IMR-90 (cell line): ENCODE results near the gene C12orf56. TPM values are rescaled to one million over a fixed set of nuclear protein-coding genes. Genes with fewer than 3 reads are reported as not detected.

Experiments used
- ATAC-seq: fragments of 200-7000 bp; cut with Tn5 transposase; 2 replicates; pipeline ENCODE4 v1.9.1; 2020; ENCODE audit warnings: low read depth, mild to moderate bottlenecking, moderate library complexity
- BruUV-seq: library from RNA; stranded (reverse); fragments of 400-500 nt; replicated peaks from 2 replicates; lab custom pipeline; 2021; lab: Mats Ljungman, UMichigan
- CTCF ChIA-PET: fragments of 300-600 bp; formaldehyde crosslinking; extraction: SDS; loops from one replicate; lab custom pipeline; 2021; ENCODE audit warnings: antibody characterized with exemption; lab: Yijun Ruan, JAX
- POLR2A ChIA-PET: fragments of 300-600 bp; sonication (Branson Sonifier 250); formaldehyde crosslinking; loops from one replicate; lab custom pipeline; 2022; ENCODE audit warnings: antibody characterized with exemption; ENCODE audit not compliant: unreplicated experiment; lab: Charles Lee
- DNase-seq: peaks from one replicate; pipeline ENCODE4 v3.0.0; 2013
- H2AFZ ChIP-seq: replicated peaks from 2 replicates; pipeline ENCODE3; 2013; ENCODE audit warnings: low read length, mild to moderate bottlenecking; ENCODE audit not compliant: poor library complexity
- H2AK5ac ChIP-seq: 2 replicates; pipeline ENCODE4 v1.6.1; 2013; ENCODE audit warnings: low read depth, low read length, inconsistent platforms
- H2AK9ac ChIP-seq: replicated peaks from 2 replicates; pipeline ENCODE3; 2013; ENCODE audit warnings: mild to moderate bottlenecking, low read depth, low read length, moderate library complexity; ENCODE audit not compliant: poor library complexity
- H2BK120ac ChIP-seq: 2 replicates; pipeline ENCODE4 v1.6.1; 2013; ENCODE audit warnings: low read depth, low read length, inconsistent platforms
- H2BK15ac ChIP-seq: 3 replicates; pipeline ENCODE4 v1.6.1; 2013; ENCODE audit warnings: low read depth, low read length, inconsistent platforms
- H2BK20ac ChIP-seq: 2 replicates; pipeline ENCODE4 v1.6.1; 2013; ENCODE audit warnings: low read depth, mild to moderate bottlenecking, inconsistent platforms, low read length, moderate library complexity
- H2BK5ac ChIP-seq: 2 replicates; pipeline ENCODE4 v1.6.1; 2013; ENCODE audit warnings: mild to moderate bottlenecking, low read depth, low read length, inconsistent platforms; ENCODE audit not compliant: poor library complexity, severe bottlenecking
- H3K14ac ChIP-seq: replicated peaks from 2 replicates; pipeline ENCODE4 v1.6.1; 2013; ENCODE audit warnings: low read depth, low read length, inconsistent platforms
- H3K18ac ChIP-seq: 2 replicates; pipeline ENCODE4 v1.6.1; 2013; ENCODE audit warnings: low read depth, low read length, control low read depth
- H3K23ac ChIP-seq: 2 replicates; pipeline ENCODE4 v1.6.1; 2013; ENCODE audit warnings: low read depth, low read length, inconsistent platforms
- H3K27ac ChIP-seq: 2 replicates; pipeline ENCODE4 v1.5.1; 2013; ENCODE audit warnings: mild to moderate bottlenecking, control low read depth, low read length; ENCODE audit not compliant: insufficient read depth
- H3K27me3 ChIP-seq: 2 replicates; pipeline ENCODE4 v1.6.1; 2013; ENCODE audit warnings: low read length; ENCODE audit not compliant: control insufficient read depth, insufficient read depth
- H3K36me3 ChIP-seq: 2 replicates; pipeline ENCODE4 v1.6.1; 2013; ENCODE audit warnings: low read length, mixed read lengths; ENCODE audit not compliant: control insufficient read depth, insufficient read depth
- H3K4ac ChIP-seq: 2 replicates; pipeline ENCODE4 v1.6.1; 2013; ENCODE audit warnings: low read depth, low read length, inconsistent platforms
- H3K4me1 ChIP-seq: 2 replicates; pipeline ENCODE4 v1.6.1; 2013; ENCODE audit warnings: low read length, mixed read lengths; ENCODE audit not compliant: control insufficient read depth, insufficient read depth
- H3K4me2 ChIP-seq: 2 replicates; pipeline ENCODE4 v1.6.1; 2013; ENCODE audit warnings: low read depth, mild to moderate bottlenecking, control low read depth, low read length, moderate library complexity
- H3K4me3 ChIP-seq: 2 replicates; pipeline ENCODE4 v1.5.1; 2013; ENCODE audit warnings: low read depth, mild to moderate bottlenecking, control low read depth, low read length, moderate library complexity; ENCODE audit not compliant: insufficient read depth
- H3K56ac ChIP-seq: 2 replicates; pipeline ENCODE4 v1.6.1; 2013; ENCODE audit warnings: low read length, inconsistent platforms; ENCODE audit not compliant: insufficient read depth; ENCODE audit errors: extremely low read depth
- H3K79me1 ChIP-seq, 2 experiments: 2 replicates each; pipeline ENCODE4 v1.6.1; 2013; ENCODE audit warnings: low read length in 2 of 2, inconsistent platforms in 1 of 2, low read depth in 1 of 2
- H3K9ac ChIP-seq: 2 replicates; pipeline ENCODE4 v1.6.1; 2013; ENCODE audit warnings: low read depth, low read length, control low read depth
- H3K9me1 ChIP-seq: 2 replicates; pipeline ENCODE4 v1.6.1; 2013; ENCODE audit warnings: low read length, inconsistent platforms; ENCODE audit not compliant: insufficient read depth
- H3K9me3 ChIP-seq: 2 replicates; pipeline ENCODE4 v1.6.1; 2013; ENCODE audit warnings: low read length; ENCODE audit not compliant: control insufficient read depth, insufficient read depth
- H4K20me1 ChIP-seq: 2 replicates; pipeline ENCODE4 v1.6.1; 2013; ENCODE audit warnings: low read length, inconsistent platforms; ENCODE audit not compliant: insufficient read depth
- H4K5ac ChIP-seq: 2 replicates; pipeline ENCODE4 v1.6.1; 2013; ENCODE audit warnings: mild to moderate bottlenecking, low read depth, low read length, control low read depth
- H4K8ac ChIP-seq, 2 experiments: 2 replicates each; pipeline ENCODE4 v1.6.1; 2013; ENCODE audit warnings: low read depth in 2 of 2, low read length in 2 of 2, control low read depth in 1 of 2, inconsistent platforms in 1 of 2
- H4K91ac ChIP-seq: 2 replicates; pipeline ENCODE4 v1.6.1; 2013; ENCODE audit warnings: low read depth, low read length, inconsistent platforms; ENCODE audit not compliant: insufficient read depth
- BHLHE40 ChIP-seq: fragments of 150-350 bp; IDR thresholded peaks from 2 replicates; pipeline ENCODE4 v1.6.1; 2016; ENCODE audit warnings: mild to moderate bottlenecking, low read depth, low read length
- CEBPB ChIP-seq: IDR thresholded peaks from 2 replicates; pipeline ENCODE4 v1.6.1; 2012; ENCODE audit warnings: low read depth, low read length, improper control_type of control experiment
- CHD1 ChIP-seq: IDR thresholded peaks from 2 replicates; pipeline ENCODE4 v1.6.1; 2012; ENCODE audit warnings: low read depth, low read length, improper control_type of control experiment
- FOS ChIP-seq: fragments of 150-350 bp; IDR thresholded peaks from 2 replicates; pipeline ENCODE4 v1.6.1; 2016; ENCODE audit warnings: low read depth, low read length
- MAFK ChIP-seq: IDR thresholded peaks from 2 replicates; pipeline ENCODE4 v1.6.1; 2012; ENCODE audit warnings: low read depth, low read length, improper control_type of control experiment
- MAZ ChIP-seq: IDR thresholded peaks from 2 replicates; pipeline ENCODE4 v1.6.1; 2012; ENCODE audit warnings: low read depth, mild to moderate bottlenecking, low read length, improper control_type of control experiment, moderate library complexity, borderline replicate concordance
- MXI1 ChIP-seq: IDR thresholded peaks from 2 replicates; pipeline ENCODE4 v1.6.1; 2012; ENCODE audit warnings: low read depth, mild to moderate bottlenecking, low read length, moderate library complexity, borderline replicate concordance
- NFE2L2 ChIP-seq: fragments of 150-350 bp; IDR thresholded peaks from 2 replicates; pipeline ENCODE4 v1.6.1; 2016; ENCODE audit warnings: low read depth, mild to moderate bottlenecking, low read length
- POLR2A ChIP-seq: IDR thresholded peaks from 2 replicates; pipeline ENCODE4 v1.6.1; 2012; ENCODE audit warnings: mild to moderate bottlenecking, low read depth, low read length
- RAD21 ChIP-seq: IDR thresholded peaks from 2 replicates; pipeline ENCODE4 v1.6.1; 2012; ENCODE audit warnings: low read length, improper control_type of control experiment
- RCOR1 ChIP-seq: IDR thresholded peaks from 2 replicates; pipeline ENCODE4 v1.6.1; 2012; ENCODE audit warnings: mild to moderate bottlenecking, low read length, improper control_type of control experiment; ENCODE audit not compliant: insufficient replicate concordance
- RFX5 ChIP-seq: IDR thresholded peaks from 2 replicates; pipeline ENCODE4 v1.8.0; 2012; ENCODE audit warnings: low read depth, mild to moderate bottlenecking, low read length, moderate library complexity
- SMC3 ChIP-seq: fragments of 150-350 bp; IDR thresholded peaks from 2 replicates; pipeline ENCODE4 v1.6.1; 2016; ENCODE audit warnings: low read depth, mild to moderate bottlenecking, antibody characterized with exemption, low read length, moderate library complexity
- WGBS, 2 experiments: methylation state at CpG; one replicate each; pipeline versions ENCODE4 v1.1.5 to v1.1.7; 2013; ENCODE audit warnings: missing lambda C conversion rate in 2 of 2; ENCODE audit not compliant: insufficient read length in 1 of 2; ENCODE audit errors: extremely low coverage in 2 of 2; 5-methylcytosine and 5-hydroxymethylcytosine counted together
- dilution Hi-C: fragments of 300-500 bp; cut with HindIII; formaldehyde crosslinking; loops from one replicate; pipeline ENCODE4 v1.14.3; 2018; ENCODE audit warnings: low sequenced_read_pairs; ENCODE audit not compliant: unreplicated experiment
- in situ Hi-C: fragments of 300-500 bp; cut with MboI; formaldehyde crosslinking; loops from 3 replicates; pipeline ENCODE4 v1.14.3; 2019; ENCODE audit warnings: low sequenced_read_pairs, inconsistent platforms, mixed read lengths
- intact Hi-C: fragments of 100-400 bp; cut with micrococcal nuclease; formaldehyde crosslinking; loops from 2 replicates; pipeline ENCODE4 v1.10.0; 2022
- polyA plus RNA-seq, 3 experiments: library from polyadenylated mRNA; depleted of rRNA; stranded (reverse); fragments of >200 nt; gene quantifications; 2 replicates each; pipeline ENCODE4 v1.2.3, GENCODE V29; 2012; ENCODE audit warnings: low replicate concordance in 1 of 3
- total RNA-seq: library from RNA; depleted of rRNA; stranded (reverse); fragments of >200 nt; gene quantifications from 2 replicates; pipeline ENCODE4 v1.2.3, GENCODE V29; 2012
- TF ChIP-seq, protein P1 (sequence below): fragments of 150-350 bp; IDR thresholded peaks from 2 replicates; pipeline ENCODE4 v1.6.1; 2016; ENCODE audit warnings: low read depth, mild to moderate bottlenecking, low read length, moderate library complexity, borderline replicate concordance
- TF ChIP-seq, protein P2 (sequence below): fragments of 150-350 bp; IDR thresholded peaks from 2 replicates; pipeline ENCODE4 v1.6.1; 2017; ENCODE audit warnings: mild to moderate bottlenecking, antibody characterized with exemption, low read length, low read depth
- TF ChIP-seq, protein P3 (sequence below): conservative IDR thresholded peaks from 2 replicates; pipeline ENCODE4 v1.5.1; 2012; ENCODE audit warnings: mild to moderate bottlenecking, low read depth, low read length, improper control_type of control experiment

The C12orf56 gene
- total and polyA plus RNA-seq, 2 of the 4 experiments (the other 2 are of a cell fraction): 0.09 TPM; not detected in 1

DNA sequence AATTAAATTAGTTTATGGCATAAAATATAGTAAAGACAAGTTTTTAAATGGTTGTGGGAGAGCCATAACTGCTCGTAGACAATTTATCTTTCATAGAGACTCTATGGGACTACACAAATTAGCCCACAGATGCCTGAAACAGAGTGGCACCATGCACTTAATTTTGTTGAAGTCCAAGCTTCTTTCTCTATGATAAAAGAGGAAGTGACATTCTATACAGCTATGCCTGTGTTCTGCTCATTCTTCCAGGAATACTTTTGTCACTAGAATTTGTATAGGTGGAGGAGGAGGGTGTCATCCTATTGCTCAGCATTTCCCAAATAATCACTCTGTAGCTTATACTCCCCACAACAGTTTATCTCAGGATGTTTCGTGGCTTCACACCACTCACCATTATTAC is 124.7 kb downstream of the C12orf56 start:
- Histone ChIP-seq H2AFZ (no peak overlapping the region), H3K4me1 (no peaks in the 10 kb centered on the region), H3K9me1 (no peaks in the 10 kb centered on the region), H3K9ac (no peak overlapping the region), H2BK120ac (no peak overlapping the region), H2BK5ac (no peak overlapping the region), H3K36me3 (no peaks in the 10 kb centered on the region), H2BK15ac (no peak overlapping the region), H3K23ac (no peak overlapping the region), H3K27me3 (peaks cover 11% of the 10 kb centered on the region), H3K14ac (no peak overlapping the region), H3K4me2 (no peak overlapping the region), H3K56ac (no peak overlapping the region), H3K9me3 (no peaks in the 10 kb centered on the region), H2AK9ac (no peak overlapping the region), H3K27ac (no peak overlapping the region), H3K4ac (no peak overlapping the region), H4K91ac (no peak overlapping the region), H4K20me1 (no peaks in the 10 kb centered on the region), H4K5ac (no peak overlapping the region), H3K79me1 (no peaks in the 10 kb centered on the region), H3K4me3 (no peak overlapping the region), H4K8ac (no peak overlapping the region), H3K18ac (no peak overlapping the region), H2AK5ac (no peak overlapping the region), H2BK20ac (no peak overlapping the region)
- DNase-seq (no peak), ATAC-seq (no peak)
- in situ Hi-C loops: no loop called here
- dilution Hi-C loops: loop anchor here (25.0 kb wide), 1 partner anchor 429 kb away; the partner anchor contains the start of gene SRGAP1
- ChIA-PET POLR2A (no interaction called here), CTCF (no interaction called here)
- WGBS, 2 experiments: no CpG with 5 or more reads among the region's 2 CpGs
- BruUV-seq: no TSS peak
- no peak for TF ChIP-seq RAD21
- no peak for TF ChIP-seq POLR2A
- TF ChIP-seq CHD1: no peak
- TF ChIP-seq, protein P1, sequence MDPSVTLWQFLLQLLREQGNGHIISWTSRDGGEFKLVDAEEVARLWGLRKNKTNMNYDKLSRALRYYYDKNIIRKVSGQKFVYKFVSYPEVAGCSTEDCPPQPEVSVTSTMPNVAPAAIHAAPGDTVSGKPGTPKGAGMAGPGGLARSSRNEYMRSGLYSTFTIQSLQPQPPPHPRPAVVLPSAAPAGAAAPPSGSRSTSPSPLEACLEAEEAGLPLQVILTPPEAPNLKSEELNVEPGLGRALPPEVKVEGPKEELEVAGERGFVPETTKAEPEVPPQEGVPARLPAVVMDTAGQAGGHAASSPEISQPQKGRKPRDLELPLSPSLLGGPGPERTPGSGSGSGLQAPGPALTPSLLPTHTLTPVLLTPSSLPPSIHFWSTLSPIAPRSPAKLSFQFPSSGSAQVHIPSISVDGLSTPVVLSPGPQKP: no peak
- TF ChIP-seq SMC3: no peak
- TF ChIP-seq RCOR1: no peak
- TF ChIP-seq, protein P2, sequence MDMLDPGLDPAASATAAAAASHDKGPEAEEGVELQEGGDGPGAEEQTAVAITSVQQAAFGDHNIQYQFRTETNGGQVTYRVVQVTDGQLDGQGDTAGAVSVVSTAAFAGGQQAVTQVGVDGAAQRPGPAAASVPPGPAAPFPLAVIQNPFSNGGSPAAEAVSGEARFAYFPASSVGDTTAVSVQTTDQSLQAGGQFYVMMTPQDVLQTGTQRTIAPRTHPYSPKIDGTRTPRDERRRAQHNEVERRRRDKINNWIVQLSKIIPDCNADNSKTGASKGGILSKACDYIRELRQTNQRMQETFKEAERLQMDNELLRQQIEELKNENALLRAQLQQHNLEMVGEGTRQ: no peak
- no peak for TF ChIP-seq MAZ
- TF ChIP-seq NFE2L2: no peak
- TF ChIP-seq BHLHE40: no peak
- TF ChIP-seq, protein P3, sequence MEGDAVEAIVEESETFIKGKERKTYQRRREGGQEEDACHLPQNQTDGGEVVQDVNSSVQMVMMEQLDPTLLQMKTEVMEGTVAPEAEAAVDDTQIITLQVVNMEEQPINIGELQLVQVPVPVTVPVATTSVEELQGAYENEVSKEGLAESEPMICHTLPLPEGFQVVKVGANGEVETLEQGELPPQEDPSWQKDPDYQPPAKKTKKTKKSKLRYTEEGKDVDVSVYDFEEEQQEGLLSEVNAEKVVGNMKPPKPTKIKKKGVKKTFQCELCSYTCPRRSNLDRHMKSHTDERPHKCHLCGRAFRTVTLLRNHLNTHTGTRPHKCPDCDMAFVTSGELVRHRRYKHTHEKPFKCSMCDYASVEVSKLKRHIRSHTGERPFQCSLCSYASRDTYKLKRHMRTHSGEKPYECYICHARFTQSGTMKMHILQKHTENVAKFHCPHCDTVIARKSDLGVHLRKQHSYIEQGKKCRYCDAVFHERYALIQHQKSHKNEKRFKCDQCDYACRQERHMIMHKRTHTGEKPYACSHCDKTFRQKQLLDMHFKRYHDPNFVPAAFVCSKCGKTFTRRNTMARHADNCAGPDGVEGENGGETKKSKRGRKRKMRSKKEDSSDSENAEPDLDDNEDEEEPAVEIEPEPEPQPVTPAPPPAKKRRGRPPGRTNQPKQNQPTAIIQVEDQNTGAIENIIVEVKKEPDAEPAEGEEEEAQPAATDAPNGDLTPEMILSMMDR: no peak
- TF ChIP-seq CEBPB: no peak
- TF ChIP-seq MAFK: no peak
- no peak for TF ChIP-seq MXI1
- TF ChIP-seq FOS: no peak
- no peak for TF ChIP-seq RFX5
- intact Hi-C loops: no loop called here
